Right lung (tissue), 10 donors: ENCODE data around the gene TEKT2. TPM values are rescaled to one million over a fixed set of nuclear protein-coding genes. Genes with fewer than 3 reads are reported as not detected.

Experiments
- DNase-seq, 2 donors: peaks; one replicate each; pipeline ENCODE4 v3.0.0-alpha.2; 2013
- long read RNA-seq, 8 donors: transcript quantifications; one replicate each; lab custom pipeline, GENCODE V29; 2026
- polyA plus RNA-seq, 5 donors: library from polyadenylated mRNA; unstranded; fragments of 120-200 nt; gene quantifications; one replicate each; pipeline versions ENCODE4 v1.2.1 to v1.2.3, GENCODE V29; 2013; ENCODE audit warnings: inconsistent platforms in 1 of 5, low replicate concordance in 1 of 5; ENCODE audit not compliant: insufficient read length in 5 of 5, insufficient read depth in 1 of 5

Gene TEKT2, protein sequence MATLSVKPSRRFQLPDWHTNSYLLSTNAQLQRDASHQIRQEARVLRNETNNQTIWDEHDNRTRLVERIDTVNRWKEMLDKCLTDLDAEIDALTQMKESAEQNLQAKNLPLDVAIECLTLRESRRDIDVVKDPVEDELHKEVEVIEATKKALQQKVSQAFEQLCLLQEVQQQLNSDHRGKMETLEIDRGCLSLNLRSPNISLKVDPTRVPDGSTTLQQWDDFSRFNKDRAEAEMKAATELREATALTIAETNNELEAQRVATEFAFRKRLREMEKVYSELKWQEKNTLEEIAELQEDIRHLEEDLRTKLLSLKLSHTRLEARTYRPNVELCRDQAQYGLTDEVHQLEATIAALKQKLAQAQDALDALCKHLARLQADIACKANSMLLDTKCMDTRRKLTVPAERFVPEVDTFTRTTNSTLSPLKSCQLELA
- 10 to 100 TPM in 3 of 5 donors, 1 to 10 TPM in 2; 6.0 to 15.6 (median 11.3) TPM for polyA plus RNA-seq
- long read RNA-seq, donor 1, partial matches to known transcripts, result 0 of 3 reads
- long read RNA-seq, donor 1, other reads (novel, unspliced or antisense), result 0 of 3 reads
- long read RNA-seq, donor 2, result 0 reads
- long read RNA-seq, donor 3, result 0 reads
- long read RNA-seq, donor 4, result 0 reads
- long read RNA-seq, donor 5, partial matches to known transcripts, result 0 of 1 reads
- long read RNA-seq, donor 5, other reads (novel, unspliced or antisense), result 0 of 1 reads
- long read RNA-seq, donor 6, partial matches to known transcripts, result 0 of 3 reads
- long read RNA-seq, donor 6, other reads (novel, unspliced or antisense), result 0 of 3 reads
- long read RNA-seq, donor 7, result 0 reads
- long read RNA-seq, donor 8, result 0 reads

DNA sequence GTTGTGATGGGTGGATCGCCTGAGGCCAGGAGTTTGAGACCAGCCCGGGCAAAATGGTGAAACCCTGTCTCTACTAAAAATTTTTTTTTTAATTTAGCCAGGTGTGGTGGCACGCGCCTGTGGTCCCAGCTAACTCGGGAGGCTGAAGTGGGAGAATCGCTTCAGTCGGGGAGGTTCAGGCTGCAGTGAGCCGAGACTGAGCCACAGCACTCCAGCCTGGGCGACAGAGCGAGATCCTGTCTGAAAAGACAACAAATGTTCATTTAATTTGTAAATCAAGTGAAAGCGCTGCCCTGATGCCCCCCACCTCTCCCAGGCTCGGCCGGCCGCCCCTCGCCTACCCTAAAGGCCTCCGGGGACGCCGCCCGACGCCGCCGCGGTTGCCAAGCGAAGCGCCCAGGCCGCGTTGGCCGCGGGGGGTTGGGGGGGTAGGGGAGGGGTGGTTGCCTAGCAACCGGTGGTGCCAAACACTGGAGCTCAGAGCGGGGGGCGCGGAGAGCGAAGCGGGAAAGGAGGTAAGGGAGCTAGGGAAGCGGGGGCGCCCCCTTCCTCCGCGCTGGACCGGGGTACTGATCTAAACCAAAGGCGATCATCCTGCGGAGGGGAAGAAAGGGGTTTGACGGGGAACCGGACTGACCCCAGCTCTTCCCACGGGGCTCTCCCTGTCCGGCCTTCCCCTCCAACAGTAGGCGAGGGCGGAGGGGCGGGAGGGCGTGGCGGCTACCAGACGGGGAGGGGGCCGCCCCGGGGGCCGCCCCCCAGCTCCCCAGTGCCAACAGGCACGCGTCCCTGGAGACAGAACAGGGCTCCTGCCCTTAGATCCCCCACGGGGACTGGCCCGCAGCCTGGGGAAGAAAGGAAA lies at the start of gene TEKT2:
TSS of gene TEKT2 (plus strand) at position 460 of the 862 bp plus-strand sequence. CDS start 828 bp downstream, outside the sequence.
- peak; percentile 84 to 89 for DNase-seq

DNA sequence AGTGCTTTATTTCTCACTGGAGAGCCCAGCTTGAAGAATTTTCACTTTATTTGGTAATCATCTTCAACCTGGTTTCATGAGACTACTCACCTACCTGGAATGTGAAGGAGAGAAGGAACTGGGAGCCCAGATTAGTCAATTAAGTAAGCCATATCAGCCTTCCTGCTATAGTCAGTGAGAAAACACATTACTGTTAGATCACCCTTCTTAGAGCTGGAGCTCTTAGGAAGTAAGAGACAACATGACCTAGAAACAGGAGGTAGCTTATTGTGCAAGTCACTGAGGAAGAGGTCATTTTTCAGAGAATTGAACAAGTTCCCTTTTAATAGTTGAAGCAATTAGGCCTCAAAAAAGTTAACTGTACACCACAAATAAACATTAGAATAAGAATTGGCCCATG lies 49.2 kb upstream of the TEKT2 start:
- no peak for DNase-seq

- DNase-seq, result no peak
Measured at GRCh38 chr1:36035154-36035553, 48.7 kb upstream of the TEKT2 start.

DNA sequence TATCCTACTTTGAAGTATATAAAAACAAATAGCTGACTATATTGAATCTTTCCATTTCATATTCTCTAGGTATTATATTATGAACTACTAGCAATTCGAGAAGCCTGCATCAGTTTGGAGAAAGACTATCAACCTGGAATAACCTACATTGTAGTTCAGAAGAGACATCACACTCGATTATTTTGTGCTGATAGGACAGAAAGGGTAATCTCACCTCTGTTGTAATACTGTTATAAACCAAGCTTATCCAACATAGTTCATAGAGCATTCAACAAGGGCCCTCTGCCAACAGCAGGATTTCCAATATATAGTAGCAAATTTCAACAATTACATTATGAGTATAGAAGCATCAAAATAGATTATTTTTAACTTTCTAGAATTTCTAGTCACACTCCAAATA lies 43.7 kb upstream of the TEKT2 start:
- DNase-seq, result no peak

- DNase-seq, result no peak
Measured at GRCh38 chr1:36051821-36052220, 32.1 kb upstream of the TEKT2 start.

GRCh38 chr1:36053978-36054377 lies 29.9 kb upstream of the TEKT2 start:
- DNase-seq, result no peak

DNA sequence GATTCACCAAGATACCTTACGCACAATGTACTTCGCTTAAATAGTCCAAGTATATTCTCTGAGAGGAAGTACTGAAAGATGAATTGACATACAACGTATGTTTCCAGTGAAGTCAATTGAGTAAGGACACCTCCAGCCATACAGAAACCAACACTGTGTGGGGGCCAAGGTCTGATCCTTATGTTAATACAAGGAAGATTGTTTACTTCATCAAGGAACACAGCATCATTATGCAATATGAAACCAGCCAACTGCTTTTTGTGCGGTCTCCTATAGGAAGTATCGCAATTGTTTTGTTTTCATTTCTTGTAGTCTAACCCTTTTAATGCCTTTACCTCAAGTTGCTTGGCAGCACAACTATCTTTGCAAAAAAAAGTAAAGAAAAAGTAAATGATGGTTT lies 28.2 kb upstream of the TEKT2 start:
- no peak for DNase-seq

- no peak for DNase-seq
Measured at GRCh38 chr1:36062315-36062714, 21.6 kb upstream of the TEKT2 start.

DNA sequence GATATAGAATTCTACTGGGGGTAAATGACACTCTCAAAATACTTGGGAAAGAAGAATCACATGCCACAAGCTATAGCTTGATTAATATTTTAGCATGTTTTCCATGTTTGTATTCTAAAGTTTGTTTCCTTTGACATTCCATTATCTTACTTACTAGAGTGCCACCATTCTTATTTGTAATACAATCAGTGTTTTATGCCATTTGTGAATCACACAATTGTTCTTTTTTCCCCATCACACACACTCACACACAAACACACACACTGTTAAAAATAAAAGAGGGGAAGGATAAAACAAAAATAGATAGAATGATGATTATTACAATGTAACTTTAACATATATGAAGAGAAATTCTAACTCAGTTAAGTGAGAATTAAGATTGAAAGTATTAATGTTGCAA lies 16.0 kb upstream of the TEKT2 start:
- no peak for DNase-seq

- DNase-seq, result no peak
Measured at GRCh38 chr1:36068866-36069265, 15.0 kb upstream of the TEKT2 start.

- DNase-seq, result no peak
Measured at GRCh38 chr1:36070349-36070748, 13.5 kb upstream of the TEKT2 start.

DNA sequence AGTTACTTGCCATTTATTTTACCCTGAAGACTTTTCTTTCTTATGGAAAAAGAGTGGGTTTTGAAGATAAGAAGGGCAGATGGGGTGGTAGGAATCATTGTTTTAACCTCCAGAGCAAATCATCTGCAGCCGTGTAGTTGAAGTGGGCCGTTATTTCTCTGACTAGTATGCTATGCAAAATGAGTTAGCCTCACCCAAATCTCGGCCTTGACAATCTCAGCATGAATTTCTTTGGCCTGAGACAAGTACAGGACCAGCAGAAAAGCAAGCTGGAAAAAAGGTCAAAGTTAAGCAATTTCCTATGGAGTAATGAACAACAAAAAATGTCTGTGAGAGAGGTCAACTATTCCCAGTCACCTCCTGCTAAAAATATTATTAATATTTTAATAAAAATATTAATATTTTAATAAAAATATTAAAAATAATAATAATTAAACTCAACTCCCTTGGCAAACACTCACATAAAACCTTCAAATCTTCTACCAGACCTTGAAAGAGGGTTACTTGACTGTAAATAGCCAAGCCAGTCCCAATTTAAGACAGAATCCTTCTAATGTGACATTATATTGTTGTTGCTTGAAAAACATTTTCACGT lies 6.8 kb upstream of the TEKT2 start:
- no peak for DNase-seq

GRCh38 chr1:36080236-36080635 lies 3.7 kb upstream of the TEKT2 start:
- no peak for DNase-seq

GRCh38 chr1:36080801-36081200 lies 3.1 kb upstream of the TEKT2 start:
- DNase-seq, result no peak

DNA sequence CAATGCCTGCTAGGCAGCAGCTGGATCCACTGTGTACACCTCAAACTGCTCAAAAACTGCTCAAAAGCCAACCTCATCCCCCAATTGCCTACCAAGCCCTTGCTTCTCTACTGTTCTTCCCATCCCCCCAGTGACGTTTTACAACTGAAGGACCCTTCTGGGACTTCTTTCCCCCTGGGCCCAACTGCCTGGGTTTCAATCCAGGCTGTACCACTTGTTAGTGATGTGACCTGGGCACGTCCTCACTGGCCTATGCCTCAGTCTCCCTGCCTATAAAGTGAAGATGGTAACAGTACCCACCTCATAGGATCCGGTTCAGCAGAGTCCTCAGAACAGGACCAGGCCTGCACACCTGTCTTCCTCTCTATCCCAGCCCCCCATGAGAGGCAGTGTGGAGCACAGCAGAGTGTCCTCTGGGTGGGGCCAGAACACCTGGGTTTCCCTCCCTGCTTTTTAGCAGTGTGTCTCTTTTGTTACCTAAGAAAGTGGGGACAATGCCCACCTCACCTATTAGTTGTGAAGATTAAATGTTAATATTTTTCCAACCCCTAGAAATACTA lies 1.9 kb upstream of the TEKT2 start:
- DNase-seq, result no peak

DNA sequence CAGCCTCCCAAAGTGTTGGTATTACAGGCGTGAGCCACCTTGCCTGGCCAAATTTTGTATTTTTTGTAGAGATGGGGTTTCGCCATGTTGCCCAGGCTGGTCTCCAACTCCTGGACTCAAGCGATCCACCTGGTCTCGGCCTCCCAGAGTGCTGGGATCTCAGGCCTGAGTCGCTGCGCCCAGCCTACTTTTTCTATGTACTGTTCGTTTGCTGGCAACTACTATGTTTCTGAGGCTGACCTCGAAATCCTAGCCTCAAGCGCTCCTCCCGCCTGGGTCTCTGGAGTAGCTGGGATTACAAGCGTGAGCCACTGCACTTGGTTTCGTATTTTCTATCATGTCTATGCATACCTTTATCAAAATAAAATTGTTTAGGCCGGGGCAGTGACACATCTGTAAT lies 675 bp upstream of the TEKT2 start:
- no peak for DNase-seq

DNA sequence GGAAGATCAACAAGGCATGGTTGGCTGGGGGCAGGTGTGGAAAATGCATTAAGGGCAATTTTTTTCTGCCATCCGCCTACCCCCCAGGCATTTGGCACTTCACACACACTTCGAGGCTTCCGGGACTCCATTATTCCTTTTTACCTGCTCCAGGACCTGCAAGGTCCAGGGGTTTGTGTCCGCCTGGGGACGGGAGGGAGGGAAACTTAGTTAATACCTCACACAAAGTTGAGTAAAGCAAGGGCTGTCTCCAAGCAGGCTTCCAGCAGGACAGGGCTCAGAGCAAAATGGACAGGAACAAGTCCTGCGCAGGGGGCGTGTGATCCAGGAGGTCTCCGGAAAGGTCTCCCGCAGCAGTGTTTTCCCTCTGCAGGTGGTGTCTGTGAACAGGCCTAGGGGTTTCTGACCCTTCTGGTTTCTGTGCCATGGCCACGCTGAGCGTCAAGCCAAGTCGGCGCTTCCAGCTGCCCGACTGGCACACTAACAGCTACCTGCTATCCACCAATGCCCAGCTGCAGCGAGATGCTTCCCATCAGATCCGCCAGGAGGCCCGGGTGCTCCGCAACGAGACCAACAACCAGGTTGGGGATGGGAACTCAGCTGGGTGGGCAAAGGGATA lies 712 bp downstream of the TEKT2 start:
- DNase-seq, result no peak

DNA sequence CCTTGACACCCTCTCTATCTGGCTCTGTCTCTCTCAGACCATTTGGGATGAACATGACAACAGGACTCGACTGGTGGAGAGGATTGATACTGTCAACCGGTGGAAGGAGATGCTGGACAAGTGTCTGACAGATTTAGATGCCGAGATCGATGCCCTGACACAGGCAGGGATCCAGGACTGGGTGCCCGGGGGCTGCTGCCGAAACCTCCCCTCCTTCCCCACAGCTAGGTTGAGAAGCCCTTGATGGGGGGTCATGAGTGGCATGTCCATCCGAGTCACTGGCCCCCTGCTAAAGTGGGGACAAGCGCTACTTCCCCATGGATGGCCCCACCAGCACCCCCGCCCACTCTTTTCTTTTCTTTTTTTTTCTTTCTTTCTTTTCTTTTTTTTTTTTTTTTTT lies 1.2 kb downstream of the TEKT2 start:
- DNase-seq, result no peak

DNA sequence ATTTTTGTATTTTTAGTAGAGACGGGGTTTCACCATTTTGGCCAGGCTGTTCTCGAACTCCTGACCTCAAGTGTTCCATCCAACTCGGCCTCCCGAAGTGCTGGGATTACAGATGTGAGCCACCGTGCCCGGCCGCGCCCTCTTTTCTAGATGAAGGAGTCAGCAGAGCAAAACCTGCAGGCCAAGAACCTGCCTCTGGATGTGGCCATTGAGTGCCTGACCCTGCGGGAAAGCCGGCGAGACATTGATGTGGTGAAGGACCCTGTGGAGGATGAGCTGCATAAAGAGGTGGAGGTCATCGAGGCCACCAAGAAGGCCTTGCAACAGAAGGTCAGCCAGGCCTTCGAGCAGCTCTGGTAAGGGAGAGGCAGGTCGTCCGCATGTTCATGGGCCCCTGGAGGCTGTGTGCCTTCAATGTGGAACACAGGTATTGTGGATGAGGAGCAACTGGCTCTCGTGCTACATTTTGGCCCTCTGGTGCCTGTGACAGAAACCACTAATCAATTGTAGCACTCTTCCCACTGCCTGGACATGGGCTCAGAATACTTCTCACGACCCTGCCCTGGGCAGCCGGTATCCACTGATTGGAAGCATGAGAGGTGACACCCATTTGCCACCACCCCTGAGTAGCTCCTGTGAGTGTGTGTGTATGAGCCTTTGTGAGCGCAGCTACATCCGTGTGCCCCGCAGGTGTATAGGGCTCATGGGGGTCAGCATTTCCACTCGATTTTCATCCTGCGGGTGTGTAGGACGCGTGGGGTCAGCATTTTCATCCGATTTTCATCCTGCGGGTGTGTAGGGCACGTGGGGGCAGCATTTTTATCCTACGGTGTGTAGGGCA lies 2.0 kb downstream of the TEKT2 start:
- DNase-seq, result no peak
